Activated gamma-delta T cell treated with Interleukin-2 at 50 U/mL for 16 hours (primary cell): ENCODE data around the gene SEMA7A.
"Not testable (repeated sequence)": the region's sequence is repeated elsewhere in the genome, so short reads cannot be mapped to it uniquely, and the experiment has no call there.

Experiments used
- DNase-seq: peaks from one replicate; pipeline ENCODE4 v3.0.0-alpha.2; 2020

SEMA7A gene

GRCh38 chr15:74433592-74434262, at the start of gene SEMA7A:
TSS of gene SEMA7A (minus strand) at chr15:74433958. CDS start at chr15:74433918, 40 bp downstream.
- DNase-seq, result peak; percentile 73

DNA sequence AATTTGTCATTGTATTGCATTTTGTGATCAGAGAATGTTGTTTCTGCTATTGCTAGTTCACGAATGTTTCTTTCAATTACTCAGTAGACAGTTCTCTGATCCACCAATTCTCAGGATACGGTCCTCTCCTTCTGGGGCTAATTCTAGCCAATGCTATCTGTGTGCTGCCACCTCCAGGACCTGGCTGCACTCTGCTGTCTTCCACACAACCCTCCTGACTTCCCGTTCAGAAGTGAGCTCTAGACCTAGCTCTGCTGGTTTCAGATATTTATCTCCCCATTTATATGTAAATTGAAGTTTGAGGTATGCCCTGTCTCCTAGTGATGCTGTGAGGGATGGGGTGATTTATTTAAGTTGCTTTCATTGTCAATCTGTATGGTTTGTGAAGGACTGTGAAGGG, 48.9 kb upstream of the SEMA7A start:
- DNase-seq, result no peak

DNA sequence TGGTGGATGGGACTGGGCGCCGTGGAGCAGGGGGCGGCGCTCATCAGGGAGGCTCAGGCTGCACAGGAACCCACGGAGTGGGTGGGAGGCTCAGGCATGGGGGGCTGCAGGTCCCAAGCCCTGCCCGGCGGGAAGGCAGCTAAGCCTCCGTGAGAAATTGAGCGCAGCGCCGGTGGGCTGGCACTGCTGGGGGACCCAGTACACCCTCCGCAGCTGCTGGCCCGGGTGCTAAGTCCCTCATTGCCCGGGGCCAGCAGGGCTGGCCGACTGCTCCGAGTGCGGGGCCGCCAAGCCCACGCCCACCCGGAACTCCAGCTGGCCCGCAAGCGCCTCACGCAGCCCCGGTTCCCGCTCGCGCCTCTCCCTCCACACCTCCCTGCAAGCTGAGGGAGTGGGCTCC, 46.6 kb upstream of the SEMA7A start:
- DNase-seq, result not testable (repeated sequence)

GRCh38 chr15:74471621-74472020, 37.9 kb upstream of the SEMA7A start:
- DNase-seq, result not testable (repeated sequence)

GRCh38 chr15:74470631-74471395, 37.1 kb upstream of the SEMA7A start:
- no peak for DNase-seq

DNA sequence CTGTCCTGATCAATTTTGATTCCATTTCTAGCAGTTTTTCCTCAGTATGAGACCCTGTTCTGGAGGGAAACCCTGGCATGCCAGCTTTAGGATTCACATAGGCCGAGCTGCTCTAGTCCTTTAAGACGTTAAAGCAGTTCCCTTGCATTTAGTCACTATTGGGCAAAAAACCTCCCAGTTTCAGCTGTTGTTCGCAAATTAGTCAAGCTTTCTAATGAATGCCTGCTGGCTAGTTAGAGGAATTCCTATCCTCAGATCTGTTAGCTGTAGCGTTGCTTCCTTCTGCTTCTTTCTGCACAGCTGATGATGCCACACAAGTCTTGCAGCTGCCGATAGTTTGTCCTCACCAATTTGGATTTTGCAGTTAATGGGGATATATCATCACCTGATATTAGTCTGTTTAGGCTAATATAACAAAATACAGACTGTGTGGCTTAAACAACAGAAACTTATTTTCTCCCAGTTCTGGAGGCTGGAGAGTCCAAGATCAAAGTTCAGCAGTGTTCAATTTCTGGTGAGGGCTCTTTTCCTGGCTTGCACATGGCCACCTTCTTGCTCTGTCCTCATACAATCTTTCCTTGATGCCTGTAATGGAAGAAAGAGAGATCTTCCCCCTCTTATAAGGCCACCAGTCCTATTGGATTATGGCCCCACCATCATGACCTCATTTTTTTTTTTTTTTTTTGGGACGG, 34.7 kb upstream of the SEMA7A start:
- DNase-seq, result no peak

GRCh38 chr15:74466570-74466969, 32.8 kb upstream of the SEMA7A start:
- no peak for DNase-seq

GRCh38 chr15:74464897-74465296, 31.1 kb upstream of the SEMA7A start:
- no peak for DNase-seq

GRCh38 chr15:74464216-74464615, 30.5 kb upstream of the SEMA7A start:
- DNase-seq, result no peak

GRCh38 chr15:74463634-74464033, 29.9 kb upstream of the SEMA7A start:
- DNase-seq, result no peak

DNA sequence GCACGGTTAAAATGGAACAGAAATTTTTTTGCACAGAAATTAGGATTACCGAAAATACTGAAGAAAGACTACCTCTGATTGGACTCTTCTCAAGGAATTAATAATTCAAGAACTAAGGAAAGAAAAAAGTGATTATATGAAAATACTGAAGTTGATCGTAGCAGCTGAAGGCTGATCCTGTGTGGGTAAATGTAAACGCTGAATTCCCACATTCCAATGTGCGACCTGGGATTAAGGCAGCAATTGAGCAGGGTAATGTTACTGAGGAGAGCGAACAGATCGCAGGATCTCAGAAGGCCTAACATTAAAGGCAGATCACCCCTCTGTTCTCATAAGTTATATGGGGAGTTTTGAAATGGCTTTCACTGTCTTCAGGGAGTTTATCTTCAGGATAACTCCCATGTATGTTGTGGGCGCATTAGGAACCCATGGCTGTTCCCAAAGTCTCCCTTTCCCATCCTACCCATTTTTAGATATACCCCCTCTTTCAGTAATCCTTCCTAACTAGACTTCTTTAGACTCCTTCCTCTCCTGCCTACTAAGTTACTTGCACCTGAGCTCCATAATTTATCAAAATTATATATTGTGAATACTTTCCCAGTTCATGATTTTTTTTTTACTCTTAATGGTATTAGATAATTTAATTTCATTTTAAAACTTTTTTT, 28.2 kb upstream of the SEMA7A start:
- no peak for DNase-seq

DNA sequence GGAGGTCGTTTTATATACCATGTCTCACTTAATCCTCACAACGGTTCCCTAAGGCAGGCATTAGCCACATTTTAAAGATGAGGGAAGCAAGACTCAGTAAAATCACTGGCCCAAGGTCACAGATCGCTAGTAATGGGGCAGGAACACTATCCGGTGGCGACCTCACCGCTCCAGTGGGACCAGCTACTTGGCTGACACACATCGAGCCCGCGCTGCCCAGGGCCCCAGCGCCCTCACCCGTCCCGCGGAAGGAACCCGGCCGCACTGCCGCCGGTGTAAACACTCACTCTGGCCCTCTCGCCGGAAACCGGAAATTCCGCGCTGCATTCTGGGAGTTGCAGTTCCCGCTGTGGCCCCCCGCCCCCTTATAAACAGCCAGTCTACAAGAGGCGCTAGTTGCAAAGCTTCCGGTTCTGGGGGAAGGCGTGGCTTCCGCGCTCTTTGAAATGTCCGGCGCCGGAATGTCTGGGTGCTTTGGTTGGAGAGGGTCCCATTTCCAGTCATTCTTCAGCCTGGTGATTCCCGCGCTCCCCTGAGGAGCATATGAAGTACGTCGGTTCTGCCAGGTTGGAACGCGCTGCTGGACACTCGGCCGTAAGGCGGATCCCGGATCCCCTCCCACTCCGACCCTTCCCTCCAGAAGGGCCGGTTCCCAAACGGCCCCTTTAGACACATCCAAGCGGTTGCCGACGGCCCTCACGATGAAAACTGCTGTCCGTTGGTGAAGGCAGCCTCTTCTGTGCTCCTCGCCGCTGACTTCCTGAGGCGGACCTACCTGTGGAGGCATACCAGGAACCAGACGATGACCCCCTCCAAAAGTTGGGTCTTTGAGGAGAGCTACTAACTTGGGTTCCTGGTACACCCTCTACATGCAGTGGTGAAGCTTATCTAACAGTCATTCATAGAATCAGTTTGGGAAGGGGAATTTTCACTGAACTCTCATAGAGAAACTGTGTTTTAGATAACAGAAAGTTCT, 27.4 kb upstream of the SEMA7A start, which contains the start of gene UBL7:
TSS of gene UBL7 (minus strand) at position 290 of the 976 bp plus-strand sequence. CDS start 2,293 bp downstream, outside the sequence.
- DNase-seq, result peak; percentile 97

- DNase-seq, result no peak
These were observed 26.5 kb upstream of the SEMA7A start for GRCh38 chr15:74460298-74460697.

GRCh38 chr15:74459798-74460197, 26.0 kb upstream of the SEMA7A start:
- DNase-seq, result not testable (repeated sequence)

DNA sequence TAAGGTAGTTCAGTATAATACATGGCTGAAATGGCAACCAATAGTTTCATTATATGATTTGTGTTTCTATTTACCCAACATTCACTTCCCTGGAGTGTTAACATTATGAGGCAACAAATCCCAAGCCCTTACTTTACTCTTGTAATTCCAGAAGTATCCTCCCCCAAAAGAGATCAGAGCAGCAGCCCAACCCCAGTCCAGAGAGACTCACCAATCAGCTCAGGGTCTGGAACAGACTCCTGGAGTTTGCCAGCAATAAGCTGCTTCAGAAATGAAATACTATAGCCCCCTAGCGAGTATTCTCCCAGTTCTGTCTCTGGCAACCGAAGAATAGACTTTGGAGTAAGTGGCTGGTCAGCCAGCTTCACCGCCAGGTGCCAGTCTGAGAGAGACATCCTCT, 24.7 kb upstream of the SEMA7A start:
- no peak for DNase-seq

GRCh38 chr15:74457036-74457435, 23.3 kb upstream of the SEMA7A start:
- DNase-seq, result not testable (repeated sequence)

GRCh38 chr15:74454764-74455500, 21.2 kb upstream of the SEMA7A start:
- no peak for DNase-seq

- no peak for DNase-seq
These were observed 20.4 kb upstream of the SEMA7A start for GRCh38 chr15:74453925-74454763.

- no peak for DNase-seq
These were observed 18.4 kb upstream of the SEMA7A start for GRCh38 chr15:74451861-74452835.
